A673 (cell line): ENCODE measurements around the gene THPO.

Experiments used
- EZH2 ChIP-seq: fragments of 200-600 bp; sonication (generic); IDR thresholded peaks from 2 replicates; pipeline ENCODE4 v1.6.1; 2017; ENCODE audit warnings: borderline replicate concordance, low read depth, mild to moderate bottlenecking, mixed read lengths, antibody characterized with exemption, low read length; ENCODE audit not compliant: poor library complexity, severe bottlenecking
- TF ChIP-seq, protein P1 (sequence below): fragments of 300-800, 200-600 bp; sonication (generic); conservative IDR thresholded peaks from 2 replicates; pipeline ENCODE4 v1.5.1; 2017; ENCODE audit warnings: low read depth, mild to moderate bottlenecking, antibody characterized with exemption, low read length, moderate library complexity, mixed read lengths

DNA sequence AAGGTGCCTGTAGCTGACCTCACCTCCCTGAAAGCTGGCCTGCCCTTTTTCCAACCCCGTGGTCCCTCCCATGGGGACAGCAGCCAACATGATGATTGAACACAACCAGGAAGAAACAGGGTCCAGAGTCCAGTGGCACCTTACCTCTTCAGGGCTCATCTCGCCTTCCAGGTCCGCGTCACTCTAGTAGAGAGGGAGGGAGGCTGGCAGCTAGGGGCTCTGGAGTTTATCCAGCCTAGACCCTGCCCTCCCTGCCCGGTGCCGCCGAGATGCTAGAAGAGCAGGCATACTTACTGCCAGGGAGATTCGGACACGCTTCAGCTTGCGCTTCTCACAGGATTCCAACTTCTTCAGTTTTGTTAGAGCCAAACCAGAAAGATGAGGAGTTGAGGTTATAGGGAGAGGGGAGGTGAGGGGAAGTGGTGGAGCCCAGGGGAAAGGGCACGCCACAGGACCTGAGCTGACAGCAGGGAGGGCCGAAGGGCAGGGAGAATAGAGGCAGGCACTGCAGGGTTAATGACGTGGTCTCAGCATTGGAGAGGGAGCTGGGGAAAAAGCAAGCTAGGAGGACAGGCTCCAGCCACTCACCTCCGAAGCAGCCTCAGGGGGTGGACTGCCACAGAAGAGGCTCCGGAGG lies 25.7 kb downstream of the THPO start:
- TF ChIP-seq, protein P1, sequence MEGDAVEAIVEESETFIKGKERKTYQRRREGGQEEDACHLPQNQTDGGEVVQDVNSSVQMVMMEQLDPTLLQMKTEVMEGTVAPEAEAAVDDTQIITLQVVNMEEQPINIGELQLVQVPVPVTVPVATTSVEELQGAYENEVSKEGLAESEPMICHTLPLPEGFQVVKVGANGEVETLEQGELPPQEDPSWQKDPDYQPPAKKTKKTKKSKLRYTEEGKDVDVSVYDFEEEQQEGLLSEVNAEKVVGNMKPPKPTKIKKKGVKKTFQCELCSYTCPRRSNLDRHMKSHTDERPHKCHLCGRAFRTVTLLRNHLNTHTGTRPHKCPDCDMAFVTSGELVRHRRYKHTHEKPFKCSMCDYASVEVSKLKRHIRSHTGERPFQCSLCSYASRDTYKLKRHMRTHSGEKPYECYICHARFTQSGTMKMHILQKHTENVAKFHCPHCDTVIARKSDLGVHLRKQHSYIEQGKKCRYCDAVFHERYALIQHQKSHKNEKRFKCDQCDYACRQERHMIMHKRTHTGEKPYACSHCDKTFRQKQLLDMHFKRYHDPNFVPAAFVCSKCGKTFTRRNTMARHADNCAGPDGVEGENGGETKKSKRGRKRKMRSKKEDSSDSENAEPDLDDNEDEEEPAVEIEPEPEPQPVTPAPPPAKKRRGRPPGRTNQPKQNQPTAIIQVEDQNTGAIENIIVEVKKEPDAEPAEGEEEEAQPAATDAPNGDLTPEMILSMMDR, result no peak
- TF ChIP-seq EZH2, result no peak
